Fibroblast of skin of scalp (primary cell): ENCODE data around the gene CENPE. TPM values are rescaled to one million over a fixed set of nuclear protein-coding genes. Genes with fewer than 3 reads are reported as not detected.
"Not testable (repeated sequence)": the region's sequence is repeated elsewhere in the genome, so short reads cannot be mapped to it uniquely, and the experiment has no call there.

Experiments
- DNase-seq: peaks from one replicate; pipeline ENCODE4 v3.0.0-alpha.2; 2013
- polyA plus RNA-seq, 2 experiments: library from polyadenylated mRNA; unstranded; fragments of 120-200 nt; gene quantifications; one replicate each; pipeline ENCODE4 v1.2.1, GENCODE V29; 2013; ENCODE audit not compliant: insufficient read length in 2 of 2

CENPE gene, protein sequence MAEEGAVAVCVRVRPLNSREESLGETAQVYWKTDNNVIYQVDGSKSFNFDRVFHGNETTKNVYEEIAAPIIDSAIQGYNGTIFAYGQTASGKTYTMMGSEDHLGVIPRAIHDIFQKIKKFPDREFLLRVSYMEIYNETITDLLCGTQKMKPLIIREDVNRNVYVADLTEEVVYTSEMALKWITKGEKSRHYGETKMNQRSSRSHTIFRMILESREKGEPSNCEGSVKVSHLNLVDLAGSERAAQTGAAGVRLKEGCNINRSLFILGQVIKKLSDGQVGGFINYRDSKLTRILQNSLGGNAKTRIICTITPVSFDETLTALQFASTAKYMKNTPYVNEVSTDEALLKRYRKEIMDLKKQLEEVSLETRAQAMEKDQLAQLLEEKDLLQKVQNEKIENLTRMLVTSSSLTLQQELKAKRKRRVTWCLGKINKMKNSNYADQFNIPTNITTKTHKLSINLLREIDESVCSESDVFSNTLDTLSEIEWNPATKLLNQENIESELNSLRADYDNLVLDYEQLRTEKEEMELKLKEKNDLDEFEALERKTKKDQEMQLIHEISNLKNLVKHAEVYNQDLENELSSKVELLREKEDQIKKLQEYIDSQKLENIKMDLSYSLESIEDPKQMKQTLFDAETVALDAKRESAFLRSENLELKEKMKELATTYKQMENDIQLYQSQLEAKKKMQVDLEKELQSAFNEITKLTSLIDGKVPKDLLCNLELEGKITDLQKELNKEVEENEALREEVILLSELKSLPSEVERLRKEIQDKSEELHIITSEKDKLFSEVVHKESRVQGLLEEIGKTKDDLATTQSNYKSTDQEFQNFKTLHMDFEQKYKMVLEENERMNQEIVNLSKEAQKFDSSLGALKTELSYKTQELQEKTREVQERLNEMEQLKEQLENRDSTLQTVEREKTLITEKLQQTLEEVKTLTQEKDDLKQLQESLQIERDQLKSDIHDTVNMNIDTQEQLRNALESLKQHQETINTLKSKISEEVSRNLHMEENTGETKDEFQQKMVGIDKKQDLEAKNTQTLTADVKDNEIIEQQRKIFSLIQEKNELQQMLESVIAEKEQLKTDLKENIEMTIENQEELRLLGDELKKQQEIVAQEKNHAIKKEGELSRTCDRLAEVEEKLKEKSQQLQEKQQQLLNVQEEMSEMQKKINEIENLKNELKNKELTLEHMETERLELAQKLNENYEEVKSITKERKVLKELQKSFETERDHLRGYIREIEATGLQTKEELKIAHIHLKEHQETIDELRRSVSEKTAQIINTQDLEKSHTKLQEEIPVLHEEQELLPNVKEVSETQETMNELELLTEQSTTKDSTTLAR (N-terminal part only)
- polyA plus RNA-seq (2013, experiment 1 of 2; ENCODE audit: insufficient read length), result 12.9 TPM
- polyA plus RNA-seq (2013, experiment 2 of 2; ENCODE audit: insufficient read length), result 16.3 TPM

DNA sequence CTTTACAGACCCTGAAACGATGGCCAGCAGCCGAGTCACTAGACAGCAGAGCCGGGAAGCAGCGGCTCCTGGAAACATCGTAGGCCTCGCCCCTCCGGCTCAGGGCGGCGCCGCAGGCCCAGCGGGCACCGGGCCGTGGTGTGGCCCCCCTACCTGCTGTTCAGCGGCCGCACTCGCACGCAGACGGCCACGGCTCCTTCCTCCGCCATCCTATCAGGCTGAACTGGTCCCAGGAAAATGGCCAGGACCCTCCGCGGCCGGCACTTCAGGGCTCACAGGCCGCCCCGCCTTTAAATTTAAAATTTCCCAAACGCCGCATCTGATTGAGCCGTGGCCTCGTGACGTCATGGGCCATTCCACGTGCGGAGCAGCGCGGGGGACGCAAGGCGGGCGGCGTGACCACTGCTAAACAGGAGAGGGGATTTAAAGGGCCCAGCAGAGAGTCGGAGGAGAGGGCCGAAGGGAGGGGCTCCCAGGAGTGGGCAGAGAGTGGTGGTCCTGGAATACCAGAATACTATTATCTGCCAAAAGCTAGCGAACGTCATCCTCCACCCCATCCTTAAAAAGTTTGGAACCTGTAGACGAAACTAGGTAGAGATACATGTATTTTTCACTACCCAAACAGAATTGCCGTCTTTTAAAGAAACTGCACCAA, at the start of gene CENPE:
Gene CENPE (minus strand): TSS at position 233 of the 655 bp plus-strand sequence. CDS start 24 bp downstream, at position 209.
- peak; percentile 89 for DNase-seq

DNA sequence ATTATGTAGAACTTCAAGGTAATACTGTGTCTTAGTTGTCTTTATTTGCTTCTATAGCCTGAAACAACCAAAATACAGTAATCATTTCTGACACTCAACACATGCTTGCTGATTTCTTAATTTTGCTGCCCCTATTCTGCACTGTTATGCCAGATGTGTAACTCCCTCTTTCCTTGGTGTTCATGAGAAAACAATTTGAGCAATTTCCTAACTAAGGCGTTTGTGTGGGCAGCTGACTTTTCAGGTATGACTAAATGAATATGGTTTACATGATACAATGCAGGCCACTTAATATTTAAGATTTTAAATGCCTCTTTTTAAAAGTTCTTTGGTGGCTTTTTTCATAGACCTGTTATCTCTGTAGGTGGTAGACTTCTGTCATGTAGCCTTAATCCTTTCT, 46.1 kb upstream of the CENPE start:
- no peak for DNase-seq

DNA sequence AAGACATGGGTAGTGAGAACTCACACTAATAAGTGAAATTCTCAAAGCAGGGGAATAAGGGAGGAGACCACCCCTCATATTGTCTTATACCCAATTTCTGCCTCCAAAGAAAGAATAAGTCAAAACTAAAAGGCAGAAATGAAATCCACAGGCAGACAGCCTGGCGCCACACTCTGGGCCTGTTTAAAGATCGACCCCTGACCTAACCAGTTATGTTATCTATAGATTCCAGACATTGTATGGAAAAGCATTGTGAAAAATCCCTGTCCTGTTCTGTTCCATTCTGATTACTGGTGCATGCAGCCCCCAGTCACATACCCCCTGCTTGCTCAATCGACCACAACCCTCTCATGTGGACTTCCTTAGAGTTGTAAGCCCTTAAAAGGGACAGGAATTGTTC, 32.8 kb upstream of the CENPE start:
- DNase-seq, result not testable (repeated sequence)

DNA sequence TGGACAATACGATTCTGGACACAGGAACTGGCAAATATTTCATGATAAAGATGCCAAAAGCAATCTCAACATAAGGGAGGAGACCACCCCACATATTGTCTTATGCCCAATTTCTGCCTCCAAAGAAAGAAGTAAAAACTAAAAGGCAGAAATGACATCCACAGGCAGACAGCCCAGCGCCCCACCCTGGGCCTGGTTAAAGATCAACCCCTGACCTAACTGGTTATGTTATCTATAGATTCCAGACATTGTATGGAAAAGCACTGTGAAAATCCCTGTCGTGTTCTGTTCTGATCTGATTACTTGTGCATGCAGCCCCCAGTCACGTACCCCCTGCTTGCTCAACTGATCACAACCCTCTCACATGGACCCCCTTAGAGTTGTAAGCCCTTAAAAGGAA, 25.4 kb upstream of the CENPE start:
- not testable (repeated sequence) for DNase-seq

DNA sequence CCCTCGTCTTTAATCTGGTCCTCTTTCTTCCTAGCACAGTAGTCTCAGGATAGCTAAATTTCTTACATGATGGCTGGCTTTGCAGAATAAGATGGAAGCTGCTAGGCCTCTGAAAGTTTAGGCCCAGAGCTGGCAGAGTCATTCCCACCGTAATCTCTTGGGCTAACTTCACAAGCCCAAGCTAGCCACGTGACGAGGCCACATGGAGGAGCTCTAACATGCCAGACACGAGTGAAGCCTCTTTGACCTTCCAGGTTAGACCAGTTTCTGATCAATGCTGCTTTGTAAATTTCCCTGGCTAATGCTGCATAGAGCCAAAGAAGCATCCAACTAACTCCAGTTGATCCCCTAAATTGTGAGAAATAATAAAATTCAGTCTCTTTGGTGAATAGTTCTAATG, 9.5 kb upstream of the CENPE start:
- no peak for DNase-seq

DNA sequence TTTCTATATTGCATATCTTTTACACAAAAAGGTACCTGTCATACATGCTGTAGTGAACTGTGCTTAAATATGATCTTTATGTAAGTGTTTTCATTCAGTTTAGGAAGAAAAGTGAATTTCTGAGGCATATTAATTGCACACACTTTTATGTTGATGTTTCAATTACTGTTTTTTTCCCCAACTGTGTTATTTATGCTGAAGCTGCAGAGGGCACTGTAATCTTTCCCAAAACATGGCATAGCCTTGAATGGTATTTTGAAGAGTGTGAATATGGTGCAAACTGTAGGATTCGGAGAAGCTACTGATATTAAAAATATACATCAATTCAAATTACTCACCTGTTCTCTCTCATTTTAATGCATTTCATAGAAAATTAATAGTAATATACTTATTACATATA, 6.0 kb upstream of the CENPE start:
- peak; percentile 14 for DNase-seq

DNA sequence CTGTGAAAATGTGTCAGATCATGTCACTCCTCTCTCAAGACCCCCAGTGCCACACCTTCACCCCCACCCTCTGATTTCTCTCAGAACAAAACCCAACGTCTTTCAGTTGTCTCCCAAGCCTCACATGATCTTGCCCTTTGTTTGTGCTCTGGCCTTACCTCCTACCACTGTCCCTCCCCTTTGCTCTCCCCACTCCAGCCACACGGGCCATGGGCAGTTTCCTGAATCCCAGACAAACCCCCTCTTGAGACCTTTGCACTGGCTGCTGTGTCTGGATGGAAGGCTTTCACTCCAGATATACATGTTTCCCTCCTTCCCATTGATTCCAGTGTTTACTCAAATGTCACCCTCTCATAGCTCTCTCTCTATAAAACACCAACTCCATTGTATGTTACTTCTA, 3.6 kb upstream of the CENPE start:
- DNase-seq, result no peak

DNA sequence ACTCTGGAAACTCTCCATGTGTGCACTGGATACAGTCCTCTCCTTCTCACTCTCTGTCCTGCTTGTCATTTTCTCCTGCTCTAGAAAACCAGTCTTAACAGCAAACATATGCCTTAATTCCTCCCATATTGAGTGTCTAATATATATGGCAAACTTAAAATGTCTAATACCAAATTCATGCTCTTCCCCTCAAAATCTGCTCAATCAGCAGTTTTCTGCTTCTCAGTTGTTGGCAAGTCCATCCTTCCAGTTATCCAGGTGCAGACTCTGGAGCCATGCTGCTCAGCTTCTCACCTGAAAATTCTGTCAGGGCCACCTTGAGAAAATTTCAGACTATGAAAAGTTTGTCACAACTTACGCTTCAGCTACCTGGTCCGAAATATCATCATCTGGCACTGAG, 3.1 kb upstream of the CENPE start:
- DNase-seq, result no peak

DNA sequence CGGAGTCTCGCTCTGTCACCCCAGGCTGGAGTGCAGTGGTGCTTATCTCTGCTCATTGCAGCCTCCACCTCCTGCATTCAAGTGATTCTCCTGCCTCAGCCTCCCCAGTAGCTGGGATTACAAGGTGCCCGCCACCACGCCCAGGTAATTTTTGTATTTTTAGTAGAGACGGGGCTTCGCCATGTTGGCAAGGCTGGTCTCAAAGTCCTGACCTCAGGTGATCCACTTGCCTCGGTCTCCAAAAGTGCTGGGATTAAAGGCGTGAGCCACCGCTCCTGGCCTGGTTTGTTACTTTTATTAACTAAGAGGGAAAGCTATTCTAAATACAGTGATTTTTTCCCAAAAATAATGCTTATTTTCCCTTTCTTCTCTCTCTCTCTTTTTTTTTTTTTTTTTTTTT, 866 bp upstream of the CENPE start:
- DNase-seq, result no peak

DNA sequence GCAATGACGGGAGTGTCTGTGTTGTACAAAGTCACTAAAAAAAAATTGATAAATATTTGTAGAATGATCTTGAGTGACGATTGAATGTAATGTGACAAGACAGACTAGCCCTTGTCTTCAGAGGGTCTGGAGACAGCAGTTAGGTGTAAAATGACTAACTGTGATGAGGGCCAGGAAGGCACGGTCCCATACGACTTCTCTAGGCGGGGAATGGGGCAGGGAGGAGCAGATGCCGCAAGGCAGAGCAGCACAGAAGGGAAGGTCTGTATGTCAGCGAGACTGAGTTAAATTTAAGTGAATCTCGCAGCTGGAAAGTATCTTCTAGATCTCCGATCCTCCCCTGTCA, 405 bp downstream of the CENPE start:
- DNase-seq, result no peak

DNA sequence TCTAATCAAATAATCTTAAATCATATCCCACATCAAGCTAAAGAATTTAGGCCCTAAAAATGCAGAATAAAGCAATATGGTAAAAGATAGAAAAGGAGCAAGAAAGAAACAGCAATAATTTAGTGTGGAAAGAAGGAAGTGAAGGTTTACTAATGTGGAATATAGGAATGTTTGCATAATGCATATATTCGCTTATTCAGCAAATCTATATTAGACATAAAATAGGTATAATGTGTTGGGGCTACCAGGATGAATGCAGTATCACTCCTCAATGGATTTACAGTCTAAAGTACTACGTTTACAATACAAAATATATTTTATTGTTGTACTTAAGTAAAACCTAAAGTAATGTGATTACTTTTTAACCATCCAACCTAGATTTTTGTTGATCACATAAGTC, 4.7 kb downstream of the CENPE start:
- DNase-seq, result no peak

DNA sequence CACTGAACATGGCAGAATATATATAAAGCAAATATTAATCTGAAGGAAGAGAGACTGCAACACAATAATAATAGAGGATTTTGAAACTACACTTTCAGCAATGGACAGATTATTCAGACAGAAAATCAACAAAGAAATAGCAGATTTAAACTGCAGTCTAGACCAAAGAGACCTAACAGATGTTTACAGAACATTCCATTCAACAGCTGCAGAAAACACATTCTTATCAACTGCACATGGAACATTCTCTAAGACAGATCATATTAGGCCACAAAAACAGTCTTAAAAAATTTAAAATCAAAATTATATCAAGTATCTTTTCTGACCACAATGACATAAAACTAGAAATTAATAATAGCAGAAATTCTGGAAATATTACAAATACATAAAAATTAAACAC, 27.1 kb downstream of the CENPE start:
- DNase-seq, result peak; percentile 3

DNA sequence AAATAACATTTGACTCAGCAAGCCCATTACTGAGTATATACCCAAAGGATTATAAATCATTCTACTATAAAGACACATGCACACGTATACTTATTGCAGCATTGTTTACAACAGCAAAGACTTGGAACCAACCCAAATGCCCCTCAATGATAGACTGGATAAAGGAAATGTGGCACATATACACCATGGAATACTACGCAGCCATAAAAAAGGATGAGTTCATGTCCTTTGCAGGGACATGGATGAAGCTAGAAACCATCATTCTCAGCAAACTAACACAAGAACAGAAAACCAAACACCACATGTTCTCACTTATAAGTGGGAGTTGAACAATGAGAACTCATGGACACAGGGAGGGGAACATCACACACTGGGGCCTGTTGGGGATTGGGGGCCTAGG, 28.4 kb downstream of the CENPE start:
- not testable (repeated sequence) for DNase-seq

DNA sequence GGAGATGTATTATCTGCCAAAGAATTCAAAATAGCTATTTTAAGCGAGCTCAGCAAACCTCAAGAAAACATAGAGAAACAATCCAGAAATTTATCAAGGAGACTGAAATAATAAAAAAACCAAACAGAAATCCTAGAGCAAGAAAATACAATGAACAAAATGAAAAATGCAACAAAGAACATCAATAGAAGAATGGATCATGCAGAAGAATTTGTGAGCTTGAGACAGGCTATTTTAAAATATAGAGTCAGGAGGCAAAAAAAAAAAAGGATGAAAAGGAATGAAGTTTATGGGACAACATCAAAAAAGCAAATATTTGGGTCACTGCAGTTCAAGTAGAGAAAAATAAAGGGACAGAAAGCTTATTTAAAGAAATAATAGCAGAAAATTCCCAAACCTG, 29.1 kb downstream of the CENPE start:
- DNase-seq, result no peak

DNA sequence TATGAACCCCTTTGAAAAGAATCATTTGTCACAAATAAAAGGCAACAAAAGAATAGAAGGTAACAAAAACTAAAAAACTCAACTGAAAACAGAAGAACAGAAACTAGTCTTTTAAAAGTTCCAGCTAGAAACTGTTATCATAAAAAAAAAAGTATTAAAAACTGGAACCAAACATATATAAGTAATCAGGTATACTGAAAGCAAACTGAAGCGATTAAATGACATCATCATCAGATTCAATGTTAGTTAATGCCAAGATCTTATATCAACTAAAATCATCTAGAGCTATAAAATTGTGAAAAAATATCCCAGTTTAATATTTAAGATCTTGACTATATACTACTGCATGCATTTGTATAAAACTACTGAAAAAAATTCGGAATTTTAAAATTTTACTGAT, 36.0 kb downstream of the CENPE start:
- no peak for DNase-seq

DNA sequence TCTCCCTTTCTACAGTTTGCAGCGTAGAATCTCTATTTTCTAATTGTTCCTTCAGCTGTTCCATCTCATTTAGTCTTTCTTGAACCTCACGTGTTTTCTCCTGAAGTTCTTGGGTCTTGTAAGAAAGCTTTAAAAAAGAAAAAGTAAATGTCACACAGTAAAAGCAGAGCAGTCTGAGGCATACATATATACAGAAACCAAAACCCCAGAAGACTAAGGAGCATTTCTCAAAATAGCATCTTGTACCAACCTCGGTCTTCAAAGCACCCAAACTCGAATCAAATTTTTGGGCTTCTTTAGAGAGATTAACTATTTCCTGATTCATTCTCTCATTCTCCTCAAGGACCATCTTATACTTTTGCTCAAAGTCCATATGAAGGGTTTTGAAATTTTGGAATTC, 39.4 kb downstream of the CENPE start:
- no peak for DNase-seq

DNA sequence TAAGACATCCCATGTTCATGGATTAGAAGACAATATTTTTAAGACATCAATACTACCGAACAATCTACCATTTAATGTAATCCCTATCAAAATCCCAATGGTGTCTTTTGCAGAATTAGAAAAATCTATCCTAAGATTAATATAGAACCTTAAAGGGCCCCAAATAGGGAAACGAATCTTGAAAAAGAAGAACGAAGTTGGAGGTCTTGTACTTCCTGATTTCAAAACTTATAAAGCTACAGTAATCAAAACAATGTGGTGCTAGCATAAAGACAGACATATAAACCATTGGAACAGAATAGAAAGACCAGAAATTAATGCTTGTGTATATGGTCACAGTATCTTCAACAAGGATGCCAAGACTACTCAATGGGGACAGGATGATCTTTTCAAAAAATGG, 42.0 kb downstream of the CENPE start:
- DNase-seq, result no peak

DNA sequence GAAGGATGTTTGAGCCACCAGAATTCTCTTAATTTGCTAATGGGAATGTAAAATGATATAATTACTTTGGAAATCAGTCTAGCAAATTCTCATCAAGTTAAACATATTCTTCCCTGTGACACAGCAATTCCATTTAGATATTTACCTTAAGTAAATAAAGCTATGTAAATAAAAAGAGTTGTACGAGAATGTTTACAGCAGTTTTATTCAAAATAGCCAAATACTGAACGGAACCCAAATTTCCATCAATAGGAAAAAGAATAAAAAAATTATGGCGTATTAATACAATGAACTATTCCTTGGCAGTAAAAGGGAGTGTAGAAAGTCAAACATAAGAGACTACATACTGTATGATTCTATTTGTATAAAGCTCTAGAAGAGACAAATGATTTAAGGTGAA, 45.8 kb downstream of the CENPE start:
- DNase-seq, result no peak

DNA sequence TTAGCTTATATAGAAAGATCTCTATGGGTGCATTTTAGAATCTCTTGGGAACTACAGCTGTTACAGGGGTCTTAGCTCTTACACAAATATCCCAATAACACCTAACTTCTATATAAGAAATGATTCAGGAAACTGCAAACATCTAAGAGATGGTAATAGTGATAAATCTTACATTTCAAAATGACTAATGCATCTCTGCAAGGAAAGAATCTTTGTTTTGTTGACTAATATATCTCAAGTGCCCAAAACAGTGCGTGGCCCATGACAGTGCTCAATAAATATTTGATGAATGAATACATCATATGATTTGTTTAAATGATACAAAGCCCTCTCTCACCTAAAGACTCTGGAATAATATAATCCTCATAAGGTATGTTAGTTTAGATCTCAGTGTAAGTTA, 47.5 kb downstream of the CENPE start:
- peak; percentile 8 for DNase-seq

DNA sequence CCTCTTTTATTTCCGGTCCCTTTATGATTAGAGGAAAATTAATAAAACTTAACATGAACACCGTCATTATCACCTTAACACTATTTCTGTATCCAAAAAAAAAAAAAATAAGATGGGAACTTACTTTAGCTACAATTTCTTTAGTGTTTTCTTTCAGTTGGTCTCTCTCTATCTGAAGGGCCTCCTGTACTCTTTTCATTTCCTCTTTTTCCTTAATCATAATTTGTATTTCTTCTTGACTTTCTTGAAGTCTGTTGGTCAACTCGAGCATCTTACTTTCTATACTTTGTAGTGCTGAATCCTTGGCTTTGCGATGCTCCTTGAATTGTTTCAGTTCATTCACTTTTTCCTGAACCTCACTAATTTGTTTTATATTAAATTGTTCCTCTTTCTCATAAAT, 53.2 kb downstream of the CENPE start:
- DNase-seq, result no peak

DNA sequence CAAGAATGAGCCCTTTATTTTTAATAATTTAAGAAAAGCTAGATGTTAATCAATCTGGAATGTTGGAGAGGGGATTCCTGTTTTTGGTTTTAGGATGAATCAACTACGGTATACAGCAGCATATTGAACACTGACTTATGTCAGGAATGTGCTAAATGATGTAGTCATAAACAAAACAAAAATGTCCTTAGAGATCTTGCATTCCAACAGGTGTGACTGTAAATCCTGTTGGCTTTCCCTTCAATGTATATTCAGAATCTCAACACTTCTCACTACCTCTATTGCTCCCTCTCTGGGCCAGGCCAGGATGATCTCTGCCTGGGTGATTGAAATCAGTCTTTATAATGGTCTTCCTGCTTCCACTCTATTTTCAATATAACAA, 60.7 kb downstream of the CENPE start:
- peak; percentile 31 for DNase-seq
